GF-D8 (cell line): ENCODE data around the gene TRAPPC2L.

Experiments used
- DNase-seq: peaks from one replicate; lab custom pipeline; 2025; lab: John Stamatoyannopoulos, UW

The TRAPPC2L gene, protein sequence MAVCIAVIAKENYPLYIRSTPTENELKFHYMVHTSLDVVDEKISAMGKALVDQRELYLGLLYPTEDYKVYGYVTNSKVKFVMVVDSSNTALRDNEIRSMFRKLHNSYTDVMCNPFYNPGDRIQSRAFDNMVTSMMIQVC

DNA sequence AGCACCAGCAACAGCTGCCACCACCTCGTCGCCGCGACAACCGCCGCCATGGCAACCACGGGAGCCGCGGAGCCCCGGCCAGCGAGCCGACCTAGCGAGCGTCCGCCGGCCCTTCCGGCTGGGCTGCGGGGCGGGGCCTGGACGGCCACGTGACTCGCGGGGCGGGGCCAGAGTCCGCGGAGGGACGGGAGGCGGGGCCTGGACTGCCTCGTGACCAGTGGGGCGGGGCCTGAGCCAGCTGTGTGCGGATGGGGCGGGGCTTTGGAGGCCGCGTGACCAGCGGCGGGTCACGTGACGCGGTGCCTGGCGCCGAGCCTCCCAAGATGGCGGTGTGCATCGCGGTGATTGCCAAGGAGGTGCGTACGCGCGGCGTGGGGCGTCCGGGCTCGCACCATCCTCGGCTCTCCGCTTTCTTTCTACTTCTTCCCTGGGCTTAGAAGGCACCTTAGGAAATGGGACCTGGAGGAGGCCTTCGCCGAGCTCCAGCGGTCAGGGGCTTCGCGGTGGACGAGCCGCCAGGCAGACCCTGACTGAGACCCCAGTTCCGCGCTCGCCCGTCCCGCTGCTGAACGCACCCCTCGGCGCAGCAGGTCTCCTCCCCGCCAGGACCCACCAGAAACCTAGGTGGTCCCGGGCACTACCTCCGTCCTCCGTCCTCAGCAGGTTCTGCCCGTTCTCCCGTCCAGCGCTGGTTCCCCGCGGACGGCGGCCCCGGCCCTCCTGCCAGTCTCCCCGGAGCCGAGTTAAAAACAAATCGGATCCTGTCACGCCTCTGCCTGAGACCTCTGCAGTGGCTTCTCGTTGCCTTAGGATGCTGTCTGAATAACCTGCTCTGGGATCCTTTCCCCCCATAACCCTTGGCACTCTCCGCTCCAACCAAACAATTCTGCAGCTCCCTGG is at the start of gene TRAPPC2L, which contains the start of gene GALNS:
TSS of gene TRAPPC2L (plus strand) at position 300 of the 900 bp plus-strand sequence. CDS start at position 324, 24 bp downstream.
TSS of gene GALNS (minus strand) at position 120 of the 900 bp plus-strand sequence. CDS start at position 50, 70 bp downstream.
- peak; percentile 77 for DNase-seq

DNA sequence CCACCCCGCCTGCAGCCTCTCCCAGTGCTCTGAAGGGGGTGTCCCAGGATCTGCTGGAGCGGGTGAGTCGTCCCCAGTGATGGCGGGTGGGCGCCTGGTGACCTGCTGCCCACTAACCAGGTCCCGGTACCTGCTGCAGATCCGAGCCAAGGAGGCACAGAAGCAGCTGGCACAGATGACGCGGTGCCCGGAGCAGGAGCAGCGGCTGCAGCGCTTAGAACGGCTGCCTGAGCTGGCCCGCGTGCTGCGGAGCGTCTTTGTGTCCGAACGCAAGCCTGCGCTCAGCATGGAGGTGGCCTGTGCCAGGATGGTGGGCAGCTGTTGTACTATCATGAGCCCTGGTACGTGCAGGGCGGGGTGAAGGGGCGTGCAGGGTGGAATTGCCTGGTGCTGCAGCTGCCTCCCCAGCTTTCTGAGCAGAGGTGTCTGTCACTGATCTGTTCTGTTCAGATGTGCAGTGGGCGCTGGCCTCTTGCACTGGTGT is 49.7 kb upstream of the TRAPPC2L start:
- DNase-seq, result no peak

DNA sequence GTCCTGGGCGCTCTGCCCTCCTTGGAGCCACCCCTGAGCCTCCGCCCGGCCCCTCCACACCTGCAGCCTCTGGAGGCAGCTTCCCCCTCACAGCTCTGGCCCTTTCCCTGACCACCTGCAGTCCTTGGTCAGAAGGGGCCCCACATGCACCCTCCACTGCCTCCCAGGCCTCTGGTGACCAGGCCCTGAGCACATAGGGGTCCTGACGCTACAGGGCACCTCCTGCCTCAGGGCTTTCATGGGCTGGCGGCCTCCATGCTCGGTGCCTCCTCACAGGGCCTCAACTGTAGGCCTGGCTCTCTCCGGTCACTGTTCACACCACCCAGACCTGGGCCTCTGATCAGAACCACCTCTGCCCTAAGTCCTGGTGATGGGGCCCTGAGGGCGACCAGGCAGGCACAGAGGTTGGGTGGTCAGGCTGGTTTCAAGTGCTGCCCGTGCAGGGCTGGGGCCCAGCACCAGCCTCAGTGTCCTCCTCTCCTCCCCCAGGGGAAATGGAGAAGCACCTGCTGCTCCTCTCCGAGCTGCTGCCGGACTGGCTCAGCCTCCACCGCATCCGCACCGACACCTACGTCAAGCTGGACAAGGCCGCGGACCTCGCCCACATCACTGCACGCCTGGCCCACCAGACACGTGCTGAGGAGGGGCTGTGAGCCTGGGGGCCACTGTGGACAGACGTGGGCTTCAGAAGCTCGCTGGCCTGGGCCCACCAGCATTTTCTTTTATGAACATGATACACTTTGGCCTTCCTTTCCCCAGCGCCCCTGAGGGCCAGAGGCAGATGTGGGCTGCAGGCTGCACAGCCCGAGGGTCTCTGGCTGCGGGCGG is 49.1 kb upstream of the TRAPPC2L start:
- no peak for DNase-seq

DNA sequence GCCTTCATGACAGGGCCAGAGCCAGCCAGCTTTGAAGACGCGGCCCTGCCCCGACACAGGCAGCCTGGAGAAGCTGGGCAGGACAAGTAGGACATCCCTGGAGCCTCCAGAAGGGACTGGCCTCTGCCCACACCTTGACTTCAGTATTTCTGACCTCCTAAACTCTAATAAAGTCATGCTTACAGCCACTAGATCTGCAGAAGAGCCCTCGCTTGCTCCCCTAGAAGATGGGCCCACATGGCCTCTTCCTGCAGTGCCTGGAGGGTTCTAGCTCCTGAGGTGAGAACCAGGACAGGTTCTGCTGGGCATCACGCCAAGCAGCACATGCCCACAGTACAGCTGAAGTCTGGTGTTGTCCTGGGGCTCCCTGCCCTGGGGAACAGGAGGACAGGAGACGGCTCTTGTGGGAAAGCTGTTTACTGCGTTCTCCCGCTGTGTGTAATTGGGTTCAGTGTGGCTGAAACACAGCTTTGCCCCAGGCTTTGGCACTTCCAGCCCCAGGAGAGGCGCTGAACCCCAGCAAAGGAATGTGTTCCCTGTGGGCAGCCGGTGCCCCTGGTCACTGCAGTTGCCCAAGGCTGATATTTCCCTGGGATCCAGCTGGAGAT is 47.8 kb upstream of the TRAPPC2L start:
- DNase-seq, result no peak

DNA sequence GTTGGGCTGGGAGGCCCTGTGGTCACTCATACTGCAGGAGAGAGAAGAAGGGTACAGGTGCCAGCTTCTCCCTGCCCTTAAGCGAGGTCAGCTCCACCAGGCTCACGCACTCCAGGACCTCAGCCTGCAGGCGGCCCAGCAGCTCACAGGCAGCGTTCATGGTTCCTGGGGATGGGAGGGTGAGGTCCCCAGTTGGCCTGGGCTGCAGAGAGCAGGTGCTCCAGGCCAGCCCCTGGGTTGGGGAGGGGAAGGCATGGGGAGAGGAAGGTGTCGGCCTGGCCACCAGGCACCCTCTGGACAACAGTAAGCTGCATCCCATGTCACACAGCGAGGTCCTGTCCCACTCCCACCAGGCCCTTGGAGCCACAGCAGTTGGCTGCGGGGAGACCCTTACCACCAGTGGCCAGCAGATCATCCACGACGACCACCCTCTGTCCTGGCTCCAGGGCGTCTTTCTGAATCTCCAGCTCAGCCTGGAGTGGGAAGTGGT is 47.2 kb upstream of the TRAPPC2L start:
- DNase-seq, result no peak

DNA sequence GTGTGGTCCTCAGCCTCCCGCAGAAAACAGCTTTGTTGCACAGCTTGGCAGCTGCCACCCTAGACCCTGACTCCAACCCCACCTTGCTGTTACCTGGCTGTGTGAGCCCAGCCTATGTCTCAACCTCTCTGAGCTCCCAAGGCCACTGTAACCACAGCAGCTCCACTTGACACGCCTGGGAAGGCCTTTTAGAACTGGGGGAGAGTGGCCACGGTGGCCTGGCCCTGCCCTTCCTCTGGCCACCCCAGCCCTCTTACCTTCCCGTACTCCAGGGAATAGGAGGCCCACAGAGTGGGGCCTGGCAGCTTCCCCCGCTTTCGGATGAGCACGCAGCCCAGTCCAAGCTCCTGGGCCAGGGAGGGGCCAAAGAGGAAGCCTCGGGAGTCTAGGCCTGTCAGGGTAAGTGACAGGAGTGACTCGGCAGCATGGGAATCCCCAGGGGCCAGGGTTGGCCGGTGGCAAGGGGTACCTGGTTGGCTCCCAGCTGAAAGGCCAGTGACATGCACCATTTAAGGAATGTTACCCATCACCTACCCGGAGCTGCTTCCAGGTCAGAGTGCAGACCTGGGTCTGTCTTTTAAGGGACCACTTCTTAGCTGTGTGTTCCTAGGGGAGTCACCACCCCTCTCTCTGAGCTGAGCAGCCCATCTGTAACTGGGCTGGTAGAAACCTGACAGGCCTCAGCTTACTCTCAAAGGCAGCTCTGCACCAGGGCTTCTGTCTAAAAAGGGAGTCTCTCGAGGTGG is 46.6 kb upstream of the TRAPPC2L start:
- peak; percentile 49 for DNase-seq

DNA sequence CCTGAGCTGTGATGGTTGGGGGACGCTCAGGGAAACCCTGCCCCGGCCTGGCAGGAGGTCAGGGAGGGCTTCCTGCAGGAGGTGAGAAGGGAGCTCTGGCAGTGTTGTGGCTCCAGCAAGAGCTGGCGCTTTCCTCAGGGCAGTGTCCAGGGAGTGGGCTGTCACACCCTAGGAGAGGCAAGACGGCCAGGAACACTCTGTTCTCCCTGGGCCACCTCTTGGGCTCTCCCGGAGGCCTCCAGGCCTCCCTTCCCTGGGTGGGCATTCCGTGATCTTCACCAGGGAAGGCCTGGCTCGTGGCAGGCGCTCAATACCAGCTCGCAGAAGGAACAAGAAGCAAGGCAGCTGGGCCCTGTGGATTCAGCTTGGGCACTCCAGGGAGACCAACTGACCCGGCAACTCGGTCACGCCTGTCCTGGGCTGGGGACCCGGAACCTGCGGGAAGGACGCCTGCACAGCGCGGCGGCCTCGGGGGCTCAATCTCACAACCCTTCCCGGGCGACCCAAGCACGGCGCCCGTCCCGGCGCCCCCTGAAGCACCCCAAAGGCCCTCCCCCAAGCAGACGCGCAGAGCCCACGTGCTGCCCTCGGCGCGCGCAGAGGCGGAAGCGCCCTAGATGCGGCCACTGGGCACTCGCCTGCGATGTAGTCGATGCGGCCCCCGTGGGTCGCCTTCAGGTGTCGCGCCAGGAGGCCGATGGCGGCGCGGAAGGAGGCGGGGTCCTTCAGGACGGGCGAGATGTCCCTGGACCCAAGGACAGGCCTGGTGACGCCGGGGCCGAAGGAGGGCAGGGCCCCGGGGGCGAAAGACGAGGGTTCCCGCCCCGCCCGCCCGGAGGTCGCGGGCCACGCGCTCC is 45.8 kb upstream of the TRAPPC2L start:
- peak; percentile 33 for DNase-seq

DNA sequence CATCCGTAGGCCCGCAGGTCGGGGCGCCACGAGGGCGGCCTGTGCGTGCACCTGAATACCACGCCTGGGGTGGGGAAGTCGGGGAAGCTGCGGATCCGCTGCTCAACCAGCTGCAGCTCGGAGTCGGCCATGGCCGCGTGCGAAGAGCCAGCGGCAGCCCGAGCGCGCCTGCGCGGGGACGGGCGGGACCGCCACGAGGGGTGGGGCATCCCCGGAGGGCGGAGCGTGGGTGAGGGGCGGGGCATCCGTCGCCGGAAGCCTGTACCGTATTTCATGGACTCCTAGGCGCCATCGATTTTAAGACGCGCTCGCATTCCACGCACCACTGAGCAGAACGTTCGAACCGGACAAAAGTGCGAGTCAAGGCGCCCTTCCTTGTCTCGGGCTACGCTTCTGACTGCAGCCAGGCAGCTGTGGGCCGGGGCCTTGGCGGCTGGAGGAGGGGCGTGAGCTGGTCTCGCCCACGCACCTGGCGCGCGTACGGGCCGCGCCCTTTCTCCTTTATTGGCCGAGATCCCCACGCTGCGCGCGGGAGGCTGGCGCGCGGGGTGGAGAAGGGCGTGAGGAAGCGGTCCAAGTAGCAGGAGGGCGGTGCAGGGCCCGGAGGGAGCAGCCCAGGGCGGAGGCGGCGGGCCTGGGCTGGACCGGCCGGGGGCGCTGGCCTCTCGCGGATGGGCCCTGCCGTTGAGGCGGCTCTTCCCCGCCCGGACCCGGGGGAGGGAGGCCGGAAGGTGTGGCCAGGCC is 45.0 kb upstream of the TRAPPC2L start, which contains the start of gene APRT:
TSS of gene APRT (minus strand) at position 160 of the 744 bp plus-strand sequence. CDS start at position 131, 29 bp downstream.
- peak; percentile 74 for DNase-seq

DNA sequence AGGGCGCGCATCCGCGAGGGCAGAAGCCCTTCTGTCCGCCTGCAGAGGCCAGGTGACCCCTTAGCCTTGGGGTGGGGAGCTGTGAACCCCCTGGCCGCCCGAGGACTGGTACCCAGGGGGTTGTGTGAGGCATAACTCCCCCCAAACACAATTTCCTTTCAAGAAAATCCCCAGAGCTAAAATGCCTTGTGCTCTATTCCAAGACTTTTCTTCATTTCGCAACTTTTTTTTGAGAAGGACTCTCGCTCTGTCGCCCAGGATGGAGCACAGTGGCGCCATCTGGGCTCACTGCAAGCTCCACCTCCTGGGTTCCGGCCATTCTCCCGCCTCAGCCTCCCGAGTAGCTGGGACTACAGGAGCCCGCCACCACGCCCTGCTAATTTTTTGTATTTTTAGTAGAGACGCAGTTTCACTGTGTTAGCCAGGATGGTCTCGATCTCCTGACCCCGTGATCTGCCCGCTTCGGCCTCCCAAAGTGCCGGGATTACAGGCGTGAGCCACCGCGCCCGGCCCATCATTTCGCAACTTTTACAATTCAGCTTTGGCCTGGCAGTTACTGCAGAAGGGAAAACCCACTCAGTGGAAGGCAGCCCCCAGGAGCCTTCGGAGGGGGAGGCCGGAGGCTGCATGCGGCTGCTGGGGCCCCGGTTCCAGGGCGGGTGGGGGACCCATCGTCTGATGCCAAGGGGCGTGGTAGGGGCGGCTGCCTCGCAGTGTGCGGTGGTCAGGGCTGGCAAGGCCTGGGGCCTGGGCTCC is 44.2 kb upstream of the TRAPPC2L start:
- DNase-seq, result peak; percentile 51

DNA sequence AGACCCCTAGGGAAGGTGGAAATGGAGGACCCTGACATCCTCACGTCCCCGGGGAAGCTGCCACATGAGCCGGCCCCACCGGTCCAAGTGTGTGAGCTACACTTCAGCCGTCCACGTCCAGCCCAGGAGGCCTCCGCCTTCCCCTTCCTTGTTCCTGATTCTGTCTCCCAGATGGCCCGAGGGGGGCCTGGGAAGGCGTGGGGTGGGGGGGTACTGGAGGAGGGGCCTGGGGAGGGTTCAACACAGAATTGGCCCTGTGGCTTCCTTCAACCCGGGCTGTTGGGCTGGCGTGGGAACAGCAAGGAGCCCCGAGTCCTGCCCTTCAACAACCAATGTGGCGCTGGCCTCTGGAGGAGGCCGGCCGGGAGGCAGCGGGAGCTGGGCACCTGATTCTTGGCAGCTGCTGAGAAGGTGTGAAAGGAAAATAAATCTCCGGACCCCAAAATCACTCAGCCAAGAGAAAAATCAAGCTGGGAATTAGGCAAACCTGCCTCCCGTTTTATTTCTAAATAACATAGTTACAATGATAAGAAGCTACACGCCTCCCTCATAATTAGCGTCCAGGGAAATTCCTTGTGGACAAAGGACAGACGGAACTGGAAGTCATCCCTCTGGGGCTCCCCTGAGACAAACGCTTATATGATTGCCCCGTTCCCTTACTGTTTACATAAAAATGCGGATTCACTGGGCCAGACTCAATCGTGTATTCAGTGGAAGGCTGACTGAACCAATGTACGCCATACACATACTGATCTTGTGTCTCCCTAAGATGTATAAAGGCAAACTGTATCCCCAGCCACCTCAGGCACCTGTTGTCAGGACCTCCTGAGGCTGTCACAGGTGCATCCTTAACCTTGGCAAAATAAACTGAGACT is 43.4 kb upstream of the TRAPPC2L start:
- no peak for DNase-seq

DNA sequence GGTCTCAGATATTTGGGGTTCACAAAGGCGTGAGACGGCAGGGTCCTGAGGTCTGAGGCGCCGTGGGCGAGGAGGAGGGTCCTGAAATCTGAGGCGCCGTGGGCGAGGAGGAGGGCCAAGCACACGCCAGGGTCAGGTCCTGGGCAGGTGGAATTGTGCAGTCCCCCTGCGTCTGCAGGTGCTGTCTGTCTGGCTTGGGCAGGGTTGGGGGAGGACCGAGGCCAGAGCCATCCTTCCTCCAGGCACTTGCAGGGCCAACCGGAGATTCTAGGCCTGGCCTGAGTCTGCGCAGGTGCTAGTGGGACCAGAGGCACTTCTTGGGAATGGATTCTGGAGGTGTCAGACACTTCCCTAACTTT is 42.8 kb upstream of the TRAPPC2L start:
- DNase-seq, result no peak

DNA sequence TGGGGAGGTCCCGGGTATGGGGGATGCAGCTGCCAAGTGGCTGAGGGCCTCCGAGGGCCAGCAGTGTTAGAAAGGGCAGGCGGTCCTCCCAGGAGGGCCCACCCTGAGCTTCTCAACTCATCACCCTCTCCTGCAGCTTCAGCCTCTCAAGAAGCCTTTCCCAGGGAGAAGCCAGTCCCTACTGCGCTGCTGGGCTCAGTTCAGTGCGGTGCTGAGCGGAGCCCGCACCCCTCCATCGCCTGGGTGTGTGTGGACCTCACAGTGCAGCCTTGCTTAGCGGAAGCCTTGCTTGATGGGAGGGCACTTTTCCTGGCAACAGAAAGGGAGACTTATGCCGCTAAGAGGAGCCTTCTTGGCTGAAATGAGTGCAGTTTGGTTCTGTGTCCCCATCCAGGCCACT is 41.7 kb upstream of the TRAPPC2L start:
- no peak for DNase-seq

DNA sequence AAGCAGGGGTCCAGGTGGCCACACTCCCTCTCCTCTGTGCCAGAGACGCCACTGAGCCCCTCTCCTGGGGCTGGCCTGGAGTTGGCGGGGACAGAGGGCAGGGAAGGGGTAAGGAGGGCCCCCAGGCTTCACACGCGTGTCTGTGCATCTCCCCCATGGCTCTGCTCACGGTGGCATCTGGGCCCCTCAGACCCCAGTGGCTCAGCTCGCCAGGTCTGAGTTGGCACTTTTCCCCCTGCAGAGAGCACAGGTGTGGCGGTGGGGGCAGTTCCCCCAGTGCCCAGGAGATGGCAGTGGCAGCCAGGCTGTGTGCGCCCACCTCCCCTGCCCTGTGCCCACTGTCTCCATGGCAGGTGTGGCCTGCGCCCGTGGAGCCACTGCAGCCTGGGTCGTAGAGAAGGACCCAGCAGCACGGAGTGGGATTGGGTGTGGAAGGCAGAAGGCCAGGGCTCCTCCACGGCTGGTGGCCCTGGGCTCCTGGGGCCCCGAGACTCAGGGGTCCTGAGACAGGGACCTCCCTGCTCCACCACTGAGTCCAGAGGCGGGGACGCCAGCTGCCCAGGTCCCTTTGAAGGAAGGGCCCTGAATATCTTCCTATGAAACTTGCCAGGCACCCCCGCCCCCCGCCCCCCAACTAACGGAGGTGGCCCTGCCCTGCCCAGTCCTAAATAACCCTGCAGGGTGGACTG is 40.9 kb upstream of the TRAPPC2L start:
- no peak for DNase-seq

DNA sequence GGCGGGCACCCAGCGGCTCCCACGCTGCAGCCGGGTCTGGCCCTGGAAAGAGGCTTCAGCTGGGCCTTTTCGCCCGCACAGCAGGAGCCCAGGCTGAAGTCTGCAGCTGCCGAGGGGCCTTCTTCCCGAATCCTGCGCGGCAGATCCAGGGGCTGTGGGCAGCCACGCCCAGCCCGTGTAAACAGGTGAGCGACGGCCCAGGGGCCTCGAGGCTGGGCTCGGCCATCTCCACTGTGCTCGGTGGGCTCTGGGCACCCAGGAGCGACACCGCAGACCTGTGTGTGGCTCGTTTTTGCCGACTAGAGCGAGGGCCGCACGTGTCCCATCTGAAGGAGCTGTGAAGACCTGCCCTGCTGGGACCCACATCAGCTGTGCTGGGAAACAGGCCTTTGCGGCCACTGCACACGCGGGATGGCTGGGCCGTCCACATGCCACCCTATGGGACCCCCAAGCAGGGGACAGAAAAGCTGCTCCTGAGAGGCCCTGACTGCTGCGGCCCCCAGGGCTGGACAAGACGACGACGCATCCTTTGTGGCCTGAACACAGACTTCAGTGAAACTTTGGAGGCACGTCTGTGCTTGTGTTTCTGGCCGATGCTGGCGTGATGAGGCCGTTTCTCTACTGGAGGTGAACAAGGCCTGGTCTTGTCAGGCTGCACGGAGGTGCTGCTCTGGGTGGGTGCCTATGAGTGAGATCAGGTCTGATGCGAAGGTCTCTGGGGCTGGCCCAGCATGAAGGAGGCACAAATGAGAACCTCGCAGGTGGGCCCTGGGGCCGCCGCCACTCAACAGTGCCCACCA is 40.0 kb upstream of the TRAPPC2L start:
- no peak for DNase-seq

DNA sequence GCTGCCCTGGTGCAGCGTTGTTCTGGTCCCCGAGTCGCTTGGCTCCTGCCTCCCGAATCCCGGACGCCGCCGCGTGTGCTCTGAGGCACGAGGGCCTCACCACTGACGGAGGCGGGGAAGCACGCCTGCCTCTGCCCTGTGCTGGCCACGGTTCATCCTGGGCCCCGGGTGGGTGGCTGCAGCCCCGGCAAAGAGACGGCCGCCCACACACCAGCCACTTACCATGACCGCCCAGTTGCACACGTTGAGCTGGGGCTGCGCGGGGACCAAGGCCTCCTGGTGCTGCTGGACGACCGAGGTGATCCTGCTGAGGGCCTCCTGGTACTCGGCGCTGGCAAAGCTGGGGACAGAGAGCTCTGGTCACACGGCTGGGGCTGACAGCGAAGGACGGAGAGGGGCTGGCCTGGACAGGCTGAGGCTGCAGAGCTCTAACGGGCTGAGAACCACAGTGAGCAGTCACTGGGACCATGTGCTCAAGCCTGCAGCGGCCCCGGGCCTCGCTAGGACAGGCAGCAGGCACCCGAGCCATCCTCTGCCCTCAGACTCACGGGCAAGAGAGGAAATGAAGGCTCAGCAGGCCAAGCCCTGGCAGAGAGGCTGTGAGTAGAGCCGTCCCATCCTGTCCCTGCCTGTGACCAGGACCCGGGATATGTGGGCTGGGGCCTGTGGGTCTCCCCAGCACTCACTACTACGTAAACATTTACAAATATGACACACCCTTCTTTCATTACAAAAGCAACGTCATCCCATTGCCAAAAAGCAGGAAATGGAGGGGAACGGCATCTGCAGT is 38.9 kb upstream of the TRAPPC2L start:
- no peak for DNase-seq
